Islet of Langerhans (tissue), 1 donor: ENCODE results near the gene MRPS25.
"Not testable (repeated sequence)": the region's sequence is repeated elsewhere in the genome, so short reads cannot be mapped to it uniquely, and the experiment has no call there.

Experiments
- FAIRE-seq: peaks from one replicate; lab custom pipeline; 2011; peaks lifted over from hg19 to GRCh38; lab: Jason Lieb, UNC

Gene MRPS25

GRCh38 chr3:15042936-15043335 lies 22.2 kb downstream of the MRPS25 start:
- FAIRE-seq: no peak

- no peak for FAIRE-seq
Observed at GRCh38 chr3:15041950-15042349, 23.2 kb downstream of the MRPS25 start.

- FAIRE-seq: no peak
Observed at GRCh38 chr3:15040844-15041243, 24.3 kb downstream of the MRPS25 start.

GRCh38 chr3:15038306-15038705 lies 26.8 kb downstream of the MRPS25 start:
- FAIRE-seq: no peak

GRCh38 chr3:15033103-15033502 lies 32.0 kb downstream of the MRPS25 start:
- no peak for FAIRE-seq

- no peak for FAIRE-seq
Observed at GRCh38 chr3:15032650-15033049, 32.5 kb downstream of the MRPS25 start.

GRCh38 chr3:15029625-15030024 lies 35.5 kb downstream of the MRPS25 start:
- FAIRE-seq: no peak

GRCh38 chr3:15023719-15024118 lies 41.4 kb downstream of the MRPS25 start:
- no peak for FAIRE-seq

GRCh38 chr3:15023249-15023648 lies 41.9 kb downstream of the MRPS25 start:
- no peak for FAIRE-seq

- no peak for FAIRE-seq
Observed at GRCh38 chr3:15017191-15017590, 47.9 kb downstream of the MRPS25 start.

- FAIRE-seq: no peak
Observed at GRCh38 chr3:15015456-15015855, 49.7 kb downstream of the MRPS25 start.

GRCh38 chr3:15014606-15015328 lies 50.3 kb downstream of the MRPS25 start:
- FAIRE-seq: no peak

GRCh38 chr3:15011174-15011573 lies 53.9 kb downstream of the MRPS25 start:
- no peak for FAIRE-seq

GRCh38 chr3:15010664-15011063 lies 54.5 kb downstream of the MRPS25 start:
- no peak for FAIRE-seq

- no peak for FAIRE-seq
Observed at GRCh38 chr3:15009167-15009566, 55.9 kb downstream of the MRPS25 start.

GRCh38 chr3:15007681-15008141 lies 57.4 kb downstream of the MRPS25 start:
- no peak for FAIRE-seq

- not testable (repeated sequence) for FAIRE-seq
Observed at GRCh38 chr3:14999182-14999581, 65.9 kb downstream of the MRPS25 start.
